NOMO-1 (cell line): ENCODE measurements around the gene ABCF1.

Experiments
- DNase-seq, 2 experiments: peaks; one replicate each; lab custom pipeline; 2025; ENCODE audit not compliant: unreplicated experiment in 2 of 2; lab: John Stamatoyannopoulos, UW

ABCF1 gene

GRCh38 chr6:30617565-30618269 is 46.5 kb downstream of the ABCF1 start, which contains the start of gene MRPS18B:
TSS of gene MRPS18B (plus strand) at chr6:30617840. CDS start at chr6:30617866, 26 bp downstream.
- DNase-seq, result peak; percentile 97 to 99

GRCh38 chr6:30618270-30618797 is 47.1 kb downstream of the ABCF1 start:
- DNase-seq, result no peak

GRCh38 chr6:30619561-30619960 is 48.3 kb downstream of the ABCF1 start:
- DNase-seq, result no peak

- no peak for DNase-seq
These were observed 54.3 kb downstream of the ABCF1 start for GRCh38 chr6:30625511-30625910.

GRCh38 chr6:30626484-30627366 is 55.5 kb downstream of the ABCF1 start, which contains the start of gene ATAT1:
TSS of gene ATAT1 (plus strand) at chr6:30626874.
- peak; percentile 74 to 84 for DNase-seq

GRCh38 chr6:30635834-30636233 is 64.6 kb downstream of the ABCF1 start:
- DNase-seq, result no peak

GRCh38 chr6:30640481-30640880 is 69.2 kb downstream of the ABCF1 start:
- no peak for DNase-seq

- DNase-seq, result no peak
These were observed 69.8 kb downstream of the ABCF1 start for GRCh38 chr6:30641048-30641447.
